GM20000 (cell line): Measurements from ENCODE around the gene CFAP161.

Experiments used
- DNase-seq: peaks from one replicate; pipeline ENCODE4 v3.0.0; 2012; ENCODE audit warnings: low spot score
- TF ChIP-seq, protein P1 (sequence below): IDR thresholded peaks from 2 replicates; pipeline ENCODE4 v1.5.1; 2012; ENCODE audit warnings: mild to moderate bottlenecking, control low read depth; ENCODE audit errors: extremely low read depth, missing control alignments

Gene CFAP161

DNA sequence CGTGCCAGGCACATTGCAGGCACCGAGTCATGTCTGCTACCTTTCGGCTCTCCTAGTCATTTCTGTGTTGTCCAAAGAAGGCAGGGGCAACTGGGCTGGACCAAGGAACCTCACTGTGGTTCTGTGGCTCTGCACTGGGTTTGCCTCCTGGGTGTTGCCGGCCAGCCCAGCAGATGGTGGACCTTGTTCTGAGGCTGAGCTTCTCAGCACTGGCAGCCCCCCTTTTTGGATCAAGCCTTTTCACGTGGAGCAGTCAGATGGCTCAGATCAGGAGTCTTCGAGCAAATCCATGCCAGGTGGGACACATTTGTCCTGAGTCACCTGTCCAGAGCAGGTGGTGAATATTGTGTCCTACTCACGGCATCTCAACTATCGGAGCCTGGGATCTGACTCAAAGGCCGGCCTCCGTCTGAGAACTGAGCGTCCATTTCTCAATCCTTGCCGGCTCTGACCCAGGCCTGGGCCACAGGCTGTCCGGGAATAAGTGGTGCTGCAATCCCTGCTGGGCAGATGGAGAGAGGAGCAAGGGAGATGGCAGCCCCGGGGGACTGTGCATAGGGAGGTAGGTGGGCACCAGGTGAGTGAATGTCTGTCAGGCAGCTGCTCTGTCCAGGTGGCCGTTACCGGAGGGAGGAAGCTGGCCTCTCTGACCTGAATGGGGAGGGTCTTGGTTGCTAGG, 62.6 kb downstream of the CFAP161 start, which contains the start of gene IL16:
TSS of gene IL16 (plus strand) at position 304 of the 679 bp plus-strand sequence. CDS start 28,521 bp downstream, outside the sequence.
- DNase-seq, result no peak
- TF ChIP-seq, protein P1, sequence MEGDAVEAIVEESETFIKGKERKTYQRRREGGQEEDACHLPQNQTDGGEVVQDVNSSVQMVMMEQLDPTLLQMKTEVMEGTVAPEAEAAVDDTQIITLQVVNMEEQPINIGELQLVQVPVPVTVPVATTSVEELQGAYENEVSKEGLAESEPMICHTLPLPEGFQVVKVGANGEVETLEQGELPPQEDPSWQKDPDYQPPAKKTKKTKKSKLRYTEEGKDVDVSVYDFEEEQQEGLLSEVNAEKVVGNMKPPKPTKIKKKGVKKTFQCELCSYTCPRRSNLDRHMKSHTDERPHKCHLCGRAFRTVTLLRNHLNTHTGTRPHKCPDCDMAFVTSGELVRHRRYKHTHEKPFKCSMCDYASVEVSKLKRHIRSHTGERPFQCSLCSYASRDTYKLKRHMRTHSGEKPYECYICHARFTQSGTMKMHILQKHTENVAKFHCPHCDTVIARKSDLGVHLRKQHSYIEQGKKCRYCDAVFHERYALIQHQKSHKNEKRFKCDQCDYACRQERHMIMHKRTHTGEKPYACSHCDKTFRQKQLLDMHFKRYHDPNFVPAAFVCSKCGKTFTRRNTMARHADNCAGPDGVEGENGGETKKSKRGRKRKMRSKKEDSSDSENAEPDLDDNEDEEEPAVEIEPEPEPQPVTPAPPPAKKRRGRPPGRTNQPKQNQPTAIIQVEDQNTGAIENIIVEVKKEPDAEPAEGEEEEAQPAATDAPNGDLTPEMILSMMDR, result no peak

DNA sequence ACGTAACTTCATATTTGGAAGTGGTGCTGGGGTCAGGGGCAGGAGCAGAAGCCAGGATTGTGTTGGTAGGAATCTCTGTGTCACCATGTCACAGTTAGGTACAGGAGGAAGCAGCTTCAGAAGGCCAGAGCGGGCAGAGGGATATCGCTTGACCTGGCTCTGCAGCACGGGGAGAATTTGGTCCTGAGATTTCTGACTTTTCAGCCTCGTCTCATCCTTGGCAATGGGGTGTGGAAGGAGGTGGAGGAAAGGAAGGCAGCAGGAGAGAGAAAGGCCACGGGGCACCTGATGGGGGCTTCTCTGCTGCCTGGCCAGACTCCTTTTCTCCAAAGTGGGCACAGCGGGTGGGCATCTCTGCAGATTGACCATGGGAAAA, 63.2 kb downstream of the CFAP161 start:
- no peak for DNase-seq
- TF ChIP-seq, protein P1, result no peak

DNA sequence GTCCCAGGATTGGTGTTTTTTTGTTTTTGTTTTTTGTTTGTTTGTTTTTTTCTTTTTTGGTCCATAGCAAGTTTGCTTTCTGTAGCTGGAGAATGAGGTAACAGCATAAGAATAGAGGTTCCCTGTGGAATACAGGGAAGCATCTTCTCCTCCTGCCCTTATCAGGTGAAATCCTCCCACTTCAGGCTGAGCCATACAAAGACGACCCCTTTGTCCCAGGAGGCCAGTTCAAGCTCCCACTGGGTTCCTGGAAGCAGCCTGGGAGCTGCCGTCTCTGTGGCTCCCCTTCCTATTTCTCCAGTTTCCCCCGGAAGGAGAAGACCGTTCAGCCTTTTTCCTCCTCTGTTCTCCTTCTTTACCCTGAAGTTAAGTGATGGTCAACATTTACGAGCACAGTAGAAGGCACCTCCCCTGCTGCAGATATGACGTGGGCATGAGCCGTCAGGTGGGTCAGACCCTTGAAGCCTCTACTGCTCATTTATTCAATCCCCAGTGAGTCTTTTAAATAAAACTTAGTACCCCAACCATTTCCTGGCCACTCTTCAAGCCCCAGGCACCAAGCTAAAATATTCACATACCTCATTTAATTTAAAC, 63.7 kb downstream of the CFAP161 start:
- TF ChIP-seq, protein P1, result no peak
- DNase-seq, result no peak
